ENCODE measurements around the gene EML1.
A peak's percentile ranks its signal among the peaks of the same experiment; 100 is the strongest.

EML1 gene

DNA sequence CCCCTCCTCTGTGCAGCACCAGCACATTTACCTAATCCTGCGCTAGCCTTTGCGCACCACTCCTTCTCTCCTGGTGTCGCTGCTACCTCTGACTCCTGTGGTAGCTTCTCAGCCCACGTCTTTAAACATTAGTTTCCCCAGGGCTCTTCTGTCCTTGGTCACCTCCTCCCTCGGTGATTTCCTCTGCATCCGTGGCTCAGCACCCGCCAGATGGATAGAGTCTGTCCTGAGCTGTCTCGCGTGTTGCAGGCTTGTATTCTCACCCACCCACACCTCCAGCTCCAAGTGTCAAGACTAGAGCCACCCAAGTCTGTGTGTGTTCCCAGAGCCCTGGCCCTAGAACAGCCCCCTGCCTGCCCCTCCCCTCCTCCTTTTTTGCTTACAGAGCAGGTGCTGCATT lies 83.2 kb downstream of the EML1 start:
- no peak for DNase-seq

DNA sequence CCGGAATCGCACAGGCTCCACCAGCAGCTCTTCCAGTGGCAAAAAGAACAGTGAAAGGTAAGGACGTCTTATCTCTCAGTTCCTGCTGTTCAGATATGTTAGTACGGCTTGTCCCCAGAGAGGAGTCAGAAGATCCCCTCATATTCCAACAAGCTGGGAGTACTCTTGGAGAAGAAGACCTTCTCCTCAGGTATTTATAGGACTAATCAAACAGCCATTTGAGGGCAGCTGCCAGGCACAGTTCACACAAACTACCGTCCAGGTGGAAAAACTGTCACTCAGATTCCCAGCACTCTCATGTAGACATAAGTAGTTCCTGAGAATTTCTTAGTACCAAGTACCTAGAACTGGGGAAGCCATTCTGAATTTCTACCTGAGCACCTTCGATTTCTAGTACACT lies 85.3 kb downstream of the EML1 start:
- DNase-seq, result no peak

DNA sequence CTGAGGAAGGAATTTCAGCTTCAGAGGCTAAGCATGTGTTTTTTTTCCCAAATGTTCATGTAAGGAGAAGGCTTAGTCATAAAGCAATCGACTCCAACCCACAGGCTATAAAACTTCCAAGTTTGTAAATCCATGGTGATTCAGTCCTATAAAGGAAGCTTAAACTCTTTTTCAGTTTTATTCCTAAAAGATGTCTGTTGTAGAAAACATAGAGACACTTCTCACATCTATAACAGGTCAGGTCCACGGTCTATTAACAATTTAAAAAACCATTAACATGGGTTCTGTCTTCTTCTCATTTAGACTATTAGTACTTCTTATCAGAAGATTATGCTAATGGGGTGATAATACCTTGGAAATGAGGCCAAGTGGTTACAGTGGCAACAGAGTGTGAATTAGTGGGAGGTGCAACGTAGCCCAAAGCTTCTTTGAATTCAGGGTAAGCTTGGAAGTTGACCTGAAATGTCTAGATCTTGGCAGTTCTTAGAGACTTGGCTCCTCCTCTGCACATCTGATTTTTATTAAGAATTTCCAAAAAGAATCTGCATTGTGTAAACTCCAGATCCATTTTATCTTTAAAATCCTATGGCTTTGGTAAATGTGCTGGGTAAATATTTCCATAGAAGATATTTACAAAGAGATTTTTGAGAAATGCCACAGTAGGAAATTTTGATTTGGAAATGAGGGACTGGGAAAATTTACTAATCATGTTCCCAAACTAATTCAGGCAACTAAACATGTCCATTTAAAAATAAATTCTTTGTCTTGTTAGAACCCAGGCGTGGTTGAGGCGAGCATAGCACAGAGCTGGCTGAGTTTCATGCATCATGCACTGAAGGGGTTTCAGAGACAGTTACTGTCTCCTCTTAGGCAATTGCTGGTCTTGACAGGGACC lies 86.4 kb downstream of the EML1 start:
- no peak for DNase-seq

DNA sequence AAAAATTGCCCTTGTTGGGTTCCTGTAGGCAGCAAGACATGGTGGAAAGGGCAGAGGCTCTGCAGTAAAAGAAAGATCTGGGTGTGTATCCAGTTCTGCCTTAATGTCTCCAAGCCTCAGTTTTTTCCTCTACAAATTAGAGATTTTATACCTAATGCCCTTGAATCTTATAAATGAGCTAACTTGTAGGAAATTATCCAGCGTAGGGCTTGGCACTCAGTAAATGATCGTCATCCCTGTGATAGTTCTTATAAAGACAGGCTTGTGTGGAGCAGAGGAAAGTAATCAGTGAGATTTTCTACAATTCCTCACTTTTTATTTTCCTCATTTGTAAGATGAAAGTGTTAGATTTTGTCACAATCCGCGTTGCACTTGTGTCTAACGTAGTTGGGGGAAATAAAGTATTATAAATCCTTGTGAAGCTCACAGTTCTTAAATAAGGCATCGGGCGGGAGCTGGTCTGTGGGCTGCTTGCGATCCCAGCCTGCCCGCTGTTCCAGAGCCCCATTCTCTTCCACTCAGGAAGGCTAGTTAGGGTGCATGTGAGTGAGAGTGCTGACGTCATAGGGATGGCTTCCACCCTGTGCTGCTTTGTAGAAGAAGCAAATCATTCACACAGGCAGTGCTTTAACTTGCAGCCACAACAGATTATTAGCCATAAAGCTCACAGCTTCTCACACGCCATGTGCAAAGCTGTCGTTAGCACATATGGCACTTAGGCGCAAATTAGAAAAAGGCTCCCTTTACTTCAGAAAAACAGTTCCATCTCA lies 87.6 kb downstream of the EML1 start:
- DNase-seq, result no peak

DNA sequence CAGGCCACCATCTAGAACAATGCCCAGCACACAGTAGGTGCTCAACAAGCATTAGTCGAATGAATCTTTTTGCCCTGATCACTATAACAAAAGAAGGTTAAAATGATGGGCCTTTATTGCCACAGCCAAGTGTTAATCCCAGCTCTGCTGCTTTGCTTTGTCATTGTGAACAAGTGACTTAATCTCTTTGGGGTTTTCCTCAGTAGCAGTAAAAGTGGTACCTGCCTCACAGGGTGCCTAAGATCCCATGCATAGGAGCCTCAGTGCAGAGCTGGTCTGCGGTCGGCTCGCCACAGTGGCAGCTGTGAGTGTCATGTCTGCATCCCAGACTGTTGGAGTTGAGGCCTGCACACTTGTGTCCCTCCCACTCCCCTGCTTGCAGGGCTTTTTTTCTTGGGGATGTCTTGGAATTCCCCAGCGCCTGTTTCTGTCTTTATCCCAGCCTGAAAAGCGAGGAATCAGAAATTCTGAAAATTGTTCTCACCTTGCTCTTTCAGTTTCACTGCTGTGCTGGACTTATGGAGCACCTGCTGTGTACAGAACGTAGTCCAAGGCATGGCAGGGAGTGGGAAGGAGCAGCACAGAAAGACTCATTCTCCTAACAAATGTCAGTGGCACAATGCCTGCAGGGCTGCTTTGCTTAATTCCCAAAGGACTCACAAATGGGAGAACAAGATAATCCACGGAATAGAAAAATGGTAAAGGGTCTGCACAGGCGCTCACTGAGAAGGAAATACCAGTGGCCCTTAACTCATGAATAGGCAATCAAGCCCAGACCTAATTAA lies 90.8 kb downstream of the EML1 start:
- DNase-seq, result no peak

DNA sequence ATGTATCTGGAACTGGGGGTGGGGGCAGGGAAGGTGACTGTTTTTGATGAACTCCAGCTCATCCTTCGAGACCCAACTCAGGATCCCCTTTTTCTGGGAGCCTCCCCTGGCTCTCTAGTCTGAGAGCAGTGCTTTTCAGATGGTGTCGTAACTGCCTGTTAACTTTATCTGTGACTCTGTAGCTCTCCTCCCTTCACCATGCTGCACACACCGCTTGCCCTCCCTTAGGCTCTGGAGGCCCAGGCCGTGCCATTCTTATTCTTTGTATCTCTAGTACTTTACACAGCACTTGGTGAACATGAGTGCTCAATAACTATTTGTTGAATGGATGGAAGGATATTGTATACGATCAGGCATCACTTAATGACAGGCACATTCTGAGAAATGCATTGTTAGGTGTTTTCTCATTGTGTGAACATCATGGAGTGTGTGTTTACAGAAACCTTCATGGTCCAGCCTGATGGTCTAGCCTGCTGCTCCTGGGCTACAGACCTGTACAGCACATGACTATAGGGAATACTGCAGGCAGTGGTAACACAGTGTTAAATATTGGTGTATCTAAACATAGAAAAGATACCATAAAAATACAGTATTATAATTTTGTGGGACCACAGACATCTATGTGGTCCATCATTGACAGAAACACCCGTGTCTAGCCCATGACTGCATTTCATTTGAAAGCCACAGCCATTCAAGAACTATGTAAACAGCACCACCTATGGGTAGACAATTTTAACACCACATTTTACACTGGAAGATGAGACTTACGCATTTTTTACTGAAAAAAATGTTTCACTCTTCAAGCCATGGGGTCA lies 91.8 kb downstream of the EML1 start:
- peak; percentile 28 to 30 for DNase-seq

DNA sequence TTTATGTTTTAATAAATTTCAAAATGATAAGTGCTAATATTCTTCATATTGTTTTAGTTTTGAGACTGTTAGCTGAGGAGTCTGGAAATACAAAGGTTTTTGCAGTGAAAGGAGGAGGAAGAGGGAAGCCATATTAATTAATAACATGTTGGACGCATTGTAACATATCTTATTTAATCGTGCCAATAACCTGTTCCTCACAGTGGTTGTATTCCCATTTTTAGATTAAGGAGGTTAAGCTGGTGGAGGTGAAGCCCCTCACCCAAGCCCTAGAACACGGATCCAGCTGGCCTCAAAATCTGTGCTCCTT lies 92.4 kb downstream of the EML1 start:
- DNase-seq, result no peak

DNA sequence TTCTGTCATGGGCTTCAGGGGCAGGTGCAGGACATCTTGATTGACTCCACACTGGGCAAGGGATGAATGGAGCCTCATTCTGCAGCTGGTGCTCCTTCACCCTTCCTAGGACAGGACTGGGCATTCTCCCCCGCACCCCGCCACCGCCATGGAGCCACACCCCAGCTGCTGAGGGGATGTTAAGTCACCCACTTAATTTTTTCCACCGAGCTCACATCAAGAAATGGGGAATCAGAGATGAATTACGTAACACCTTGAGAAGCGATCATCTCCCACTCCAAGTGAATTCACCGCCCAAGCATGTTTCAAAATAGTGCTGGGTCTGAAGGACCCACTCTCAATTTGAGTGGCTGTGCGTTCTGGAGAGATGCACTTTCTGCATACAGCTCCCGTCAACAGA lies 94.2 kb downstream of the EML1 start:
- DNase-seq, result no peak

DNA sequence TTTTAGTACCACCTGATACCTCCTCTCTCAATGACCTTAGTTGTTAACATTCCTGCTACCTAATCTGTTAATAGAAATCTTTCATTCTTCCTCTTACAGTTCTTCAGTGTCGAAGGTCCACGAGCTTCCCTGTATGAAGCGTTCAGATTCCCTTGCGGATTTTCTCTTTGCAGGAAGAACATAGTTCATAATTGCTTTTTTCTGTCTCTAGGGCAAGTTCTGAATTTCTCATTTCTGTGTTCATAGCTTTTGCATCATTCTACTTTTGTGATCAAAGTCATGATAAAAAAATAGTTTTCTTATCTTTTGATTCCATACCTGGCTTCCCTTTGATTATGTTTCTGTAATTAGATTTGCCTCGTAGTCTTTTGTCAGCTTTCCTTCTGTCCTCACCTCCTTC lies 94.9 kb downstream of the EML1 start:
- no peak for DNase-seq

DNA sequence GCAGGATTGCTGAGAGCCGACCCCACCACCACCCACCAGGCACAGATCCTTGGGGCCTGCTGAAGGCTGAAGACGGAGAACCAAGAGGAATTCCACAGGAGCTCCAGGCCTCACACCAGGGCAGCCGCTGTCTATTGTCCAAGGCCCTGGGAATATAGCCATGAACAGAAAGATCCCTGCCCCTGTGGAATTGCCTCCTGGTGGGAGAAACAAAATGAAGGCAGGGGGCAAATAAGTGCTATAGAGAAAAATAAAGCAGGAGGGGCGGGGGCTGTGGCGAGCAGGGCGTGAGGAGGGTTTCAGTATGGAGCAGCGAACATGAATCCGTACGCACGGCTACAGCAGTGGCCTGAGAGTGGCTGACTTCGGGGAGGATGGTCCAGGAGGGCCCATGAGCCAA lies 96.1 kb downstream of the EML1 start:
- DNase-seq, result no peak

DNA sequence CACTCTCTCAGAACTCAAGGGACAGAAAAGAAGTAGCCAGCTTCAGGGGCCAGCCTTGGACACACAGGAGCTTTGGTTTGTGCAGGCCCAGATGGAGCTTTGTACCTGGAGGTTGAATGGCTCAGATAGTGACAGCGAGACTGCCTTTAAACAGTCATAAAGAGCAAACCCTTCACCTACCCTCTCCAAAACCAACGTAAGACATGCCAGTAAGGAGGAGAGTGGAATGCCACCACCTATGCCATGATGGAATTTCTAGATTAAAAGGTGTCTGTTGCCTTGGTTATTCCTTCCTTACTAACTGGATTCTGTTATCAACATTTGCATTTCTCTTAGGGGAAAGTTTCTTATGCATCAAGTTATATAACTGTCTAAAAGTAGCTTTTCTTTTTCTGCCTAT lies 98.1 kb downstream of the EML1 start:
- no peak for DNase-seq

DNA sequence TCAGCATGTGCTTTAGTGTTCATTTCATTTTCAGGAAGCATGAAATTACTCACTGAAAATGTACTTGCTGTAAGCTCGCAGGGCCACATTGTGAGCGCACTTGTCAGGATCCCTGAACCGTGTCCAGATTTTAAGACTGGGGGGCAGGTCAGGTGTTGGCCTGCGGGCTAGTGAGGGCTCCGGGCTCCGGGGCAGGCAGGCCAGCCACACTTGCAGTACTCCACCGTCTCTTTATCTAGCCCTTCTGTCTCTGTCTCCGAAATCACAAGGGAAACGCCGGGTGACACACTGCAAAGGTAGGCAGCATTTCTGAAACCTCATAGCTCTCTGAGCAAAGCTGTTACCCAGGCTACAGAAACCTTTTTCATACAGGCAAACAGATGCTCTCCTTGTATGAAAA lies 98.7 kb downstream of the EML1 start:
- no peak for DNase-seq

DNA sequence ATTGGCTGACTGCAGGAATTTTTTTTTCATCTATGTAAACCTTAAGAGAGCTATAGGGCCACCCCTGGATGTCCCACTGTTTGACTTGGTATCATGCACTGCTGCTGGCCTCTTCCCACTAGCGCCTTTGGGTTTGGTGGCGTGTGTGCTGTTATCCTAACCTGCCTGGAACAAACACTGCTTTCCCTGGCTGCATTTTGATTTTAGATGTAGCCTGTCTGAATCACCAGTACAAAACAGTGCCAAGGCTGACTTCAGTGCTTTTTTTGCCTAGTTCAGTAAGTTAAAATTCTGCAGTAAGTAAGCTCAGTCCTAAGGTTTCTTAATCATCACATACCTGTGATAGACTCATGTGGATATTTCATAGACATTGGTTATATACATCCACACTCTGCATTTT lies 99.2 kb downstream of the EML1 start:
- no peak for DNase-seq

DNA sequence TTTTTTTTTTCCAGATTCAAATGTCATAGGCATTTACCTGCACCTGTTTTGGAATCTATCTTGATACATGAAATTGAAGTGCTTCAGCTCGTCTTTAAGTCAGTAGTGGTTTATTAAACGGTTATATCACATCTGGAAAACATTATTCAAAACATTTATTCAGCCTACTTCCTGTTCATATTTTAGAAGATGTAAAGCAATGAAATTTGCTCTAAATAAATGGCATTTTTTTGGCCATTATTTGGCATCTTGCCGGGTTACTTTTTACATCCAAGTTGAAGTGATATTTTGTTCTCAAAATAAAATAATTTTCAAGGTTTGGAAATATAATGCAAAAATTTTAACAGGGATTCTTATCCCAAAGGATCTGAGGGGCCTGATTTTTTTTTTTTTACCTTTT lies 103.1 kb downstream of the EML1 start:
- DNase-seq, result no peak

DNA sequence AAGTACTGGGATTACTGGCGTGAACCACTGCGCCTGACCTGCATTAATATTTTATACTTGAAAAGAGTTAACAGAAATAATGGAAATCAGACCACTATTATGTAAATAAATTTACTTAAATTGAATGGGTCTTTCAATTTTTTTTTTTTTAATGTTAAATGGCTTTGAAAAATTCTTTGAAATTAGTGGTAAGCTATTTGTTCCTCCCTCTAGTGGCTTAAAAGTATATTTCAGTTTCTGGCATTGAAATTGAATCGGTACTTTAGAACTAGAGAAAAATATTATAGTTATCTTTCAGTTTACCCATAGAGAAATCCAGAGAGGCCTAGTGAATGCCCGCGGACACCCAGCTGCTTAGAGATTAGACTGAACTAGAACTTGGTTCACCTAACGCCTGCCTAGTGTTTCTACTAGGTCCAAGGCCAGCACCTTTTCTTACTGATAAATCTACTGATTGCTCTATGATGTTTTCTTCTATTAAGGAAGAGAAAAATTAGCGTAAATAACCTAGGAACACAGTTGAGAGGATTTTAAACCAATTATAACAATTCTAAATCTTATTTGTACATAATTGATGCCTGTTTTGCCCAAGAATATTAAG lies 106.5 kb downstream of the EML1 start:
- DNase-seq, result no peak

DNA sequence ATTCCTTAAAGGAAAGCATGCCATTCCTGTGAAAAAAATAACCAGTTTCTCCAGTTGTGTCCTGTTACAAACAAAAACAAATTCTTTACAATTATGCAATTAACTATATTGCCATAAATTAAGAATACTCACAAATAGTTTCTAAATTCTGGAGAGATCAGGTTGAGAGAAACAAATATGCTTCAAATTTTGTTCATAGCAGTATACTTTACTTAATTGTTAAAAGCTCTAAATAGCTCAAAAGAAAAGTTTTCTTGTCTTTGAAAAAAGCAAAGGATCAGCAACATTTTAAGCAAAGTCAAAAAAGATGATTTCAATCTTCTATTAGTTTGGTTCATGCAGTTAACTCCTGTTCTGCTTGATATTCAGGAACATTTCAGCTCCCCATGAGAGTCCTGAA lies 109.7 kb downstream of the EML1 start:
- no peak for DNase-seq

DNA sequence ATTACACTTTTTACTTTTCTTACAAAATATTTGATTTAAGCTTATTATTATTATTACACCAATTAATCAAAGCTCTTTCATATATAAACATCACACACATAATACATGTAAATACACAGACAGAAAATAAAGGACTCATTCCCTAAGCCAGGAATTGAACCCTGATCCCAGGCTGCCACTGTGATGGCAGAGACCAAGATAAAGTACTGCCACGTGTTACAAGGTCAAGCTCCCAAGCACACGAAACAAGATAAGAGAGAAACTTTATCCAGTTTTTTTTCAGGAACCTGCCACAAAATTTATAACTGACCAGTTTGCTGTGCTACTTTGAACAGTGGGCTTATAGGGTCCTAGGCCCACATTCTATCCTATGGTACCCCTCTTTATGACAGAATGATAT lies 111.3 kb downstream of the EML1 start:
- no peak for DNase-seq

DNA sequence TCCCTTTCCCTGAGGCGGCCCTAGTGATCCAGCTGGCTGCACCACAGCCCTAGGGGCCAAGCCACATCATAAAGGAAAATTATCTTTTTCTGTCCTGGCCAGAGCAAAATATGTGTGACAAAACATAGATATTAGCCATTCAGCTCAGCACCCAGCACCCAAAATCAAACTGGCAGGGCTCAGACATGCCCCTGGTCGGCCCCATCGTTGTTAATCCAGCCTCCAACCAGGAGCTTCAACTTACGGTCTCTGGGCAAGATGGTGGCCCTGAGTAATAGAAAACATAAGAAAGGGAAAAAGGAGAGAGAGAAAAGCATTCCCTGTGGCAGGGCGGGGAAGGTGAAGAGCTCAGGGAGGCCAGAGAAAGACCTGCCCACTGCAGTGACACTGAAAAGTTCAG lies 111.9 kb downstream of the EML1 start:
- DNase-seq, result no peak

DNA sequence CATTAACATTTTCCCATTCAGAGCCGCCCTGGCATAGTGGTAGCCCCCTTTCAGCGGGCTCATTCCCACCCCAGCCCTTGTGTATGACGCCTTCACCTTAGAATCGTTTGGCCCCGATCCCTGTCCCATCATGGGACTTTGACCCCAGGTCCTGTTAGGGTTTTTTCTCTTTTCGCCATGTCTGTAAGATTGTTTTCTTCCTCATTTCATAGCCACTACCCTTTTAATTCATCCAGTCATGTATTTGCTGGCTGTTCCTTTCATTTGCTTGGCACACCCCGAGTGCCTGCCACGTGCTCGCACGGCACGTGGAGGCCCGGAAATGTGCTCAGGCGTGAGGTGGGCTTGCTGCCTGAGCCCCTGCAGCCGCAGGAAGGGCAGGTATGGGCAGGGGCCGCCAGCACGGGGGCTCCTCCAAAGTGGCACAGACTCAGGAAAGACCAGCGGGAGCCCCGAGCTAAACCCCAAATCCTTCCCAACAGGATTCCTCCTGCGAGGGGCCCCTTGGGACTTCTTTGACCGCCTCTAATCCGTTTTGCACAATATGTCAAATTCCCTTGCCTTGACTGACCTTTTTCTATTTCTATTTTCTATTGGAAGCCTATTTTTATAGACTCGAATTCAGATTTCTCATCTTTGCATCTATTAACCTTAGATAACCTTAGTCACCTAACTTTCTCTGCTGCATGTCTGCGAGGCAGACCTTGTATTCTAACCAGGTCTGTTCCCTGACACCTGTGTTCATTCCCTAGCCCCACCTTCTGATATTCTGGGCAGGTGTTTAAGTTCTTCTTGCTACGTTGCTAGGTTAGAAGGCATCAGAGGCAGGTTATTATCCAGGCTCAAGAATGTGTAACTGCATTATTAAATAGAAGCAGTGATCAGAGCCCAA lies 114.8 kb downstream of the EML1 start:
- no peak for DNase-seq

DNA sequence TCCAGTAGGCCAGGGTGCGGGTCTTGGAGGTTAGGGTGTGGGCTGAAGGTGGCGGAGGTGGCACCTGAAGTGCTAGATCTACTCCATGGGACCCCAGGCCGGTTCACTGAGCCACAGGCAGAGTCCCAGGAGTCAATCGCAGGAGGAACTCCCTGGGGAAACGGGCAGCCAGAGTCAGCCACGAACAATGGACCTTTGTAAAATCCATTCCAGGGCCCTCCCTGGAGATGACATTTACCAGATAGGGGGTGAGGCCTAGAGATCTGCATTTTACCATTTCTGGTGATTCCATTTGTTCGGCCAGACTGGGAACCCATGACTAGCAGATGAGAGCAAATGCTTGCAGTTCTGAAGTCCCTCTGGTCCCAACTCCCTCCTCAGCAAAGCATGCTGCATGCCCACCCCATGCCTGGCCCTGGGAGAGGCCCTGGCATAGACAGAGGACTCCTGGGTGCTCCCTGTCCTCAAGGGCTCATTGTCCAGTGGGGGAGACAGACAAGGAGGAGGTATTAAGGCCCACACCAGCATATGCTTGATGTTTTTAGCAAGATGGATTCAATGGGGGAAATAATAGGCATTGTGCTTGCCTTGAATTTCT lies 115.5 kb downstream of the EML1 start:
- DNase-seq, result no peak

DNA sequence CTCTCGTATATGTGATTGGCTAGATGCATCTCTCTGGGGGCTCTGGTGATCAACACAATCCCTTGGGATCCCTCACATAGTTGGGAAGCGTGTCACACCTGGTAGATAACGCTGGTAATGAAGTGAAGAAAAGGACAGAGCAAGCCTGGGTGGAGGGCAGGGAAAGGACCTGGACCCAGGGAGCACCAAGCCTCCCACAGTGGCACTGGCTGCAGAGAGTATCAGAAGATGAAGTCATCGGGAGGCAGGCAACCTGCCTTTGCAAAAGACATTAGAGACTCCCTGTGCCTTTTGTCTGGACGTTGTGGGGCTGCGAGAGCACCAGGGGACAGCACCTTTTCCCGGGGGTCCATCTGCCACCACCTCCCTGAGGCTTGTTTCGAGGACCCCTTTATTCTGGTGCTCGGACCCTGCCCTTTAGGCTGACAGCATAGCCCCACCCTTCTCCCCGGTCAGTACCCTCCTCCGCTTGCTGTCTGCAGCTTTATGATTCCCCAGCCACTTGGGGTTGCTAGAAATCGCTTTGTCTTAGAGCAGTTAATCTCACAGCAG lies 116.4 kb downstream of the EML1 start:
- no peak for DNase-seq

Data from SHP77 (cell line).